CD4-positive, alpha-beta T cell treated with Interferon gamma for 1 hour (primary cell): ENCODE data around the gene PPP2R2D.
"Not testable (repeated sequence)": the region's sequence is repeated elsewhere in the genome, so short reads cannot be mapped to it uniquely, and the experiment has no call there.

Source experiments
- DNase-seq: peaks from one replicate; pipeline ENCODE4 v3.0.0-alpha.2; 2020

PPP2R2D gene

DNA sequence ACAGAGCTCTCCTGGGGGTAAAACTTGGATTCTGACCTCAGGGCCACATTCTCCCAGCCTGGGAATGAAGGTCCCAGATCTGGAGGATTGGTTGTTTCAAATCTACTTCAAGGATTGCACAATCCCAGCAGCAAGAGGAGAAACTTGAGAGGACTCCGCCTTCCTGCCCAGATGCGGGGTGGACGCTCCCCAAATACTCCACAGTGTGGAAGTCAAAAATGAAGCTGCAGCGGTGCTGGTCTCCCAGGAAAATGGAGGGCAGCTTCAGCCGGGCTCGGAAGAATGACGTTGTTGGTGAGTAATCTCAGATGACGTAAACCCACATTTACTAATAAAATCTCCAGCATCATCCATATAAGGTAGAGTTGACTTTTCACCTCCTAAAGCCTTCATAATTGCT, 31.5 kb upstream of the PPP2R2D start:
- DNase-seq: no peak

DNA sequence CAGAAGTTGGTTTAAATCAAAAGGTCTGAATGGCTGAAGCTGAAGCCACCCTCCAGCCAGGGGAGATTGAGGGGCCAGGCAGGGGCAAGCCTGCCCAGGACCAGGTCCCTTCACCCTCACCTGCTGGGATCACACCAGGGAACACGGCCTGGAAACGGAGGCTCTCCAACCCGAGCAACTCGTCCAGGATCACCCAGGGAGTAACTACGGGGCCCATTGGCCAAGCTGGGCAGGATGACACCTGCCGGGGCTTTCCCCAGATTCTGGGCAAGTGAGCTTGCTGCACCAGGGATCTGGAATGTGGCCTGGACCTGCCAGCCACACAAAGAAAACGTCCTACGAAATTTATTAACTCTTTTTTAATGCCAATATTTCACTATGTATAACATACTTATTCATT, 30.4 kb upstream of the PPP2R2D start:
- no peak for DNase-seq

DNA sequence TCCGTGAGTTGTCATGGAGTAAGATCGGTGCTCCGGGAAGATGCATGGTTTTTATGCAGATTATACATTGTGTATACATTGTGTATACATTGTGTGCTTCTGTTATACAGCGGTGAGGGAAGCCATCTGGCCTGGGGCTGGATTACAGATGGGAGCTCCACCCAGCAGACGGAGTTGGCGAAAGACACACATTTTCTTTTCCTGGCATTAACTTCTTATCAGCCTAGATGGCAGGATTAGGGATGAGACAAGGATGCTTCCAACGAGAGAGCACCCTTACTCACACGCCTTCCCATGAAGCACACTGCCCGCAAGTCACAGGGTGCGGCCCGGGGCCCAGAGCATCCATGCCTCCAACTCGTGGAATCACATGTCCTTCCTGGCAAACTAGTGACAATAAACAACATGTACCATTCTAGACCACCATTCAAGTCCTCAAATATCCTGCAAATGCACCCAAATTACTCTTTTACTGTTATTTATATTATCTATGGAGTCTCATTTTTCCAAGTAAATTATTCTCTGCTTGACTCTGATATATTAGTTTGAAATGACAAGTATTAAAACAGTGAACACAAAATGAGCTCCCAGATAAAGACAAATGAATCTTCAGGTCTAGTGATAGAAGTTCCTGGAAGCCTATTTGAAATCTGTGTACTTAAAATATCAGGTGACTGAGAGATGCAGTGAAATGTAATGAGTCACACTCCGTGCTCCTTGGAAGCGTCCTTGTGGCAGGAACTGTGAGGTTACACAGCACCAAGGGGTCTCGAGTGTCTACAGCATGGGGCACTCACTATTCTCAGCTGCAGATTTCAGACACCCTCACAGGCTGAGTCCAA, 29.8 kb upstream of the PPP2R2D start:
- DNase-seq: no peak

DNA sequence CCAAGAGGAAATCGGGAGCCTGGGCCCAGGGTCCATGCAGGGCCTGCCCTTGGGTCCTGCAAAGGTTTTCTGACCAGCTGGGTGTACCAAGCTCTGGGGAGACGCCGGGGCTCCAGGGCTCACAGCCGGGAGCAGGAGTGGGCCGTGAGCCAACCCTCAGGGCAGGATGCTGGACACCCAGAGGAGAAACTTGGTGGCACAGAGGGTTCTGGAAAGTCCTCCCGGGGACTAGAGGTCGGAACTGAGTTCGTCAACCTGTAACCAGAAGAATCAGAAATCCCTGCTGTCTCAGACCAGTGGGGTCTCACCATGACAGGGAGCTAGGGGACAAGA, 29.2 kb upstream of the PPP2R2D start:
- DNase-seq: no peak

DNA sequence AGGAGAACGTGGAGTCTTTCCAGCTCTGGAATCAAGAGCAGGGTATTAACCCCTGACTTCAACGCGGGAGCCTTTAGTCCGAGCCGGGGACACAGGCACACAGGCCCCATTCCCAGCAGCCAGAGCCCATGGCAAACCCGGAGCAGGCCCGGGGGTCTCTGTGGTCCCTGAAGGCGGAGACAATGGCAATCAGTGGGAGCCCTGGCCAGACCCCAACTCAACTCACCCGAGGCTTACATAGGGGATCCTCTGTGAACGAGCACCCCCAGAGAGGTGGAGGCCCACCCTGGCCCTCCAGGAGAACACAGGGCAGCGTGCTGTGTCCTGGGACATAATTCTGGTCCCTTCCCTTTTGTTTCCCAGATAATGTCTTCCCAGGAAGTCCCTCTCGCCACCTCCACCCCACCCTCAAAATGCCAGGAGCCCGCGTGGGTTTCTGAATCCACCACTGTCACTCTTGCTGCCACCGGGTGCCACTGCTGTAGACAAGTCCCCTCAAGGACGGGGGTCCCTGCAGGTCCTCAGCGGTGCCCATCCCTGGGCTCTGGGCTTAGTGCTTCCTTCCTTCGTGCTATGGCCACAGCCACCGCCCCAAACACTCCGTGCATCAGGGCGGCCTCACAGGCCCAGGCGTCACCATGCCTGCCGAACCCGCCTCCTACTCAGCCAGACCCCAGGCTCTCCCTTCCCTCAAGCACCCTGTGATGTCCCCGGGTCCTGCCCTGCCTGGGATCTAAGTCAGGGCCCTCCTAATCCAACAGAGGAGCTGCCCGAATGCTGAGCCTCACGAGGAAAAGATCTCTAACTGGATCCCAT, 28.6 kb upstream of the PPP2R2D start:
- DNase-seq: no peak

DNA sequence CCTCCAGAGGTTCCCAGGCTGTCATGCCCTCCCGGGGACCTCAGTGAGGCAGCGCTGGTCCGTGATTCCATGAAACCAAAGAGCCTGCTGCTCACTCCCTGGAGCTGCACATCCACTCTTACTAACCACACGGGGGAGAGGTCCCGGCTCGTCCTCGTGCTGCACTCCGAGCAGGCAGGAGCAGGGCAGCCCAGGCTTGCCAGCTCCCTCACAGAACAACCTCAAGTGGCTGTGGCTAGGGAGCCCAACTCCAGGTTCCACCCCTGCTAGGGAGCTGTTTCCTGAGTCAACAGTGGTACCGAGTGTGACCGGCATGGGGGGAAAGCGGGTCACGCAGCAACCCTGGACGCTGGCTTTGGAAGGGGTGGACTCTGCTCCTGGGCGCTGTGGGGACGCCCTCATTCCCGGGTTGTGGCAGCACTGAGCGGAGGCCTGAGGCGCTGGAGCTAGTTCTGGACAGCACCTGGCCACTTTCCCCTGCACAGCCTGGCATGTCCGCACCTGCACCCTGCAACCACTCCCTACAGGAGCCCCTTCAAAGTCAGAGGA, 27.9 kb upstream of the PPP2R2D start:
- no peak for DNase-seq

DNA sequence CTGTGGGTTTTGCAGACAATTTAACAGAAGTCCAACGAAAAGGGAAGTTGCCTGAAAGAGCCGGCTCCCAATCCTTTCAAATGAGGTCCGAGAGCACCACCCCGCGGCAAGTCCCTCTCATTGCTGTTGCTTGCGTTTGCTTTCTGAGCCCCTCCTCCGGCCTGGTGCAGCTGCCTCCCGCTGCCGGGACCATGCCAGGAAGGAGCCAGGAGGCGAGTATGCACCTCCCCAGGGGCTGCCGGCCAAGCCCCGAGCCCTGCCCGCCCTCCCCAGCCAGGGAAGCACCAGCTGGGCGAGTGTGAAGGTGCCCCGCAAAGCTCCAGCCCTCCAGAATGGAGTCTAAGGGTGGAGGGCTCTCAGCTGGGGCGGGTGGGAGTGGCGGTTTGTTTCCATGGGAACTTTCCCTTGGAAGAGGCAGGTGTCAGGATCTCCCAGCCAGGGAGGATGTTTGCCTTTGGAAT, 25.8 kb upstream of the PPP2R2D start:
- peak; percentile 60 for DNase-seq

DNA sequence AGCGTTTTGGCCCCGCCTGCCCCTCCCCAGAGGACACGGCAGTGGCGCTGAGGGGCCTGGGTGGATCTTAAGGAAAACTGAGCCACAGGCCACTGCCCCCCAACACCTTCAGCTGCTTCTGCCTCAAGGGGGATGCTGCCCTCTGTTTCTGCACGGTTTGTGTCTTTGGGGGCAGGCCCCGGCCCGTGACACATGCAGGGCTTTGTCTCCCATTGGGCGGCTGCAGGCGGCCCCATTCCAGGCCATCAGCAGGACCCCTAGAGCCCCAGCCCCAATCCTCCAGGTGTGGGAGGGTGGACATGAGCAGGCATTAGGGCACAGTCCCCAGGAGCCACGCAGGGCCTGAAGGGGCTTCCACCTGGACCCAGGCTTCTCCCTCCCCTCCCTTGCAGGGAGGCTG, 25.3 kb upstream of the PPP2R2D start:
- no peak for DNase-seq

DNA sequence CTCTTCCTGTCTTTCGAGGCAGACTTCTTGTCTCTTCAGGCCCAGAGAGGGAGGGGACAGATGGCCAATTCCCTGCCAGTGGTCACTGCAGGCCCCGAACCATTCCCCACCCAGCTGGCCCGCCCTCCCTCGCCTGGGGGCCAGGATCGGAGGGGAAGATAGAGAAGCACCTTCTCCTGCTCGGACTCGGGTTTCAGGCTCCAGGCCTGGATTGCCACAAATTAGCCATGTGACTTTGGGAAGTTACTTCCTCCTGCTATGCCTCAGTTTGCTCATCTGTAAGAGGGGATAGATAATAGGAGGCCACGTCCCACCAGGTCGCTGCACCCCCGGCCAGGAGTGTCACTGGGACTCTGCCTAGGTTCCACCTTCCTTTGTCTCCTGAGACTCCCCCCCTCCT, 24.8 kb upstream of the PPP2R2D start:
- DNase-seq: no peak

DNA sequence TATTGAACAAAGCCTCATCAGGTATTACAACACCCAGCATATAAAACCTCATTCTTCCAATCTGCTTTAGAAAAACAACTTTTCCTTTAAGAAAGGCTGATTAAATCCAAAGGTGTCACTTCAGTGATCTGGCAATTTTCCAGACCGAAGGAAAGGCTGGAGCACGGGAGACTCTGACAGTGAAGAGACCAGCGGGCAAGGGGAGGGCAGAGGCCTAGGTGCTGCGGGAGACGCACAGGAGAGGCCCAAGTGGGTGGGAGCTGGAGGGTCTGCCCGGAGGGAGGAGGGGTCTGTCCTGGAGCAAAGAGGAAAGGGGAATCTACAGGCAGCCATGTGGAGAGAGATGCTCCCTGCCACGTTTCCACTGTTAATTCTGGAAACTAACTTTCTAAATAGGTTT, 24.3 kb upstream of the PPP2R2D start:
- no peak for DNase-seq

DNA sequence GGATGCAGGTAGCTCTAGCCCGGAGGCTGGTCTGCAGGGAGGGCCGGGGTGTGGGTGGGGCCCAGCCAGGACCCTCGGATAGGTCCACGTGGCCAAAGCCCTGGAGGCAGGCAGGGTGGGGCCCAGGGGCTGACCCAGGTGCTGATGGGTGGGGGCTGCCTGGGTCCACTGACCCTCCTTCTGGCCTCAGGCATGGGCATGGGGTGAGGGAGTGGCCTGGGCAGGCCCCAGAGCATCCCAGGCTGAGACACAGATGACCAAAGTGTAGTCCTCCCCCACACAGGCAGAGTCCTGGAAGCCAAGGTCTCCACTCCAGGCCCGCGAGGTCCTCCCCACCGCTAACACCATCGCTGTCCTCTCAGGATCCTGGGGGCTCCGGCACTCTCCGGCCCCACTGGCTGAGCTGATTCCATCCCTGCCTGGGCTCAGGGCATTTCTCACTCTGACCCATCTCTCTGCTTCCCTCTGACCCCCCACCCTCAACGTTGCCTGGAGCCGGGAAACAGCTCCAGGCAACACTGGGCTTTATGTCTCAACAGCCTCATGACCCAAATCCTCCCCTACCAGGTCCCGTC, 20.7 kb upstream of the PPP2R2D start:
- no peak for DNase-seq

DNA sequence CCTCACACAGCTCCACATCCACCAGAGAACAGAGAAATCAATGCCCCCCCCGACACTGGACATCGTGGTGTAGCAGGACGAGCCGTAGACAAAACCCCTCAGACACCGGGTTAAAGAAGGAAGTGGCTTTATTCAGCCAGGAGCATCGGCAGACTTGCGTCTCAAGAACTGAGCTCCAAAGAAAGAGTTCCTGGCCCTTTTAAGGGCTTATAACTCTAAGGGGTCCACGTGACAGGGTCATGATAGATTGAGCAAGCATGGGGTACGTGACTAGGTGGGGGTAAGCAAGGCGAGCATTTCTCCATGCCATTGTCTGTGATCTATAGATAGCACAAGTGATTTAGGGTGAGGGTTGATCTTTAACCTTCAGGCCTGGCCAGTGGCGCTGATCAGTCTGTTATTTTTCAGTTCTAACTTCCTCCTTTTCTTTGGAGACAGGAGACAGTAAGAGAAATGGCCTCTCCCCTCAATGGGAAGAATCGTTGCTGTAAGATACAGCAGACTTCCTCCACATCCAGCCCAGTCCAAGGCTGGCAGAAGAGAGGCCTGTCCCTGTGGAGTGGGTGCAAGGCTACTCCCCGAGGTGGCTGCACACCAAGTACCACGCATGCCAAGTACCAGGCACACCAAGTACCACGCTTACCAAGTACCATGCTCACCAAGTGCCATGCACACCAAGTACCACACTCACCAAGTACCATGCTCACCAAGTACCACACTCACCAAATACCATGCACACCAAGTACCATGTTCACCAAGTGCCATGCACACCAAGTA, 19.5 kb upstream of the PPP2R2D start:
- DNase-seq: no peak

DNA sequence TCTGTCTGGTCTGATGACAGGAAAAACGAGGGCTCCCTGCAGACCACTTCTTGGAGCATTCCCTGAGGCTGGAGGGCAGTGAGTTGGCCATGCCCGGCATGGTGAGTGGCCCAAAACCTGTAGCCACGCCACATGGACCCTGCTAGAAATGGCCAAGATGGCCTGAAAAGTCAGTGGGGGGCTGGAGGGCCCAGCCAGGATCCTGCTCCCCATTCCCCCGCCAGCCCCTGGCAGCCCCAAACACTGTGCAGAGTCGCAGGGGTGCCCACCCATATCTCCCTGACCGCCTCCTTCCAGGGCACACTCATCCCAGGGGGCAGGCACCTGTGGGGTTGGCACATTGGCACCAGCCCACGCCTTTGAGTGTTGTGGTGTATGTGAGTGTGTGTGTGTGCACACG, 18.7 kb upstream of the PPP2R2D start:
- DNase-seq: no peak

DNA sequence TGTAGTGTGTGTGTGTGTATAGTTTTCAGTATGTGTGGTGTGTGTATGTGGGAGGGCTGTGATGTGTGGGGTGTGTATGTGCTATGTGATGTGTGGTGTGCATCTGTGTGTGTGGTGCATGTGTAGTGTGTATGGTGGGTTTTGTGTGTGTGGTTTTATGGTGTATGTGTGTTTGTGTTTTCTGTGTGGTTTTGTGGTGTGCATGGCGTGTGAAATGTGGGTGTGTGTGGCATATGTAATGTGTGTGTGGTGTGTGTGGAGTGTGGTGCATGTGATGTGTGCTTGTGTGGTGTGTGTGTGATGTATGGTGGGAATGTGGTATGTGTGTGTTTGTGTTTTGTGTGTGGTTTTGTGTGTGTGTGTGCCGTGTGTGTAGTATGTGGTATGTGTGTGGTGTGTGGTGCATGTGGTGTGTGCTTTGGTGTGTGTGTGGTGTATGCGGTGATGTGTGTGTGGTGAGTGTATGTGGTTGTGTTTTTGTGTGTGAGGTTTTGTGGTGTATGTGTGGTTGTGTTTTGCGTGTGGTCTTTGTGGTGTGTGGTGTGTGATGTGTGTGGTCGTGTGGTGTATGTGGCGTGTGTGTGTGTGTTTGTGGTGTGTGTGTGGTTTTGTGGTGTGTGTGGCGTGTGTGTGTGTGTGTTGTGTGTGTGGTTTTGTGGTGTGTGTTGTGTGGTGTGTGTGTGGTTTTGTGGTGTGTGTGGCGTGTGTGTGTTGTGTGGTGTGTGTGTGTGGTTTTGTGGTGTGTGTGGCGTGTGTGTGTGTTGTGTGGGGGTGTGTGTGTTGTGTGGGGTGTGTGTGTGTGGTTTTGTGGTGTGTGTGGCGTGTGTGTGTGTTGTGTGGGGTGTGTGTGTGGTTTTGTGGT, 18.0 kb upstream of the PPP2R2D start:
- DNase-seq: no peak

DNA sequence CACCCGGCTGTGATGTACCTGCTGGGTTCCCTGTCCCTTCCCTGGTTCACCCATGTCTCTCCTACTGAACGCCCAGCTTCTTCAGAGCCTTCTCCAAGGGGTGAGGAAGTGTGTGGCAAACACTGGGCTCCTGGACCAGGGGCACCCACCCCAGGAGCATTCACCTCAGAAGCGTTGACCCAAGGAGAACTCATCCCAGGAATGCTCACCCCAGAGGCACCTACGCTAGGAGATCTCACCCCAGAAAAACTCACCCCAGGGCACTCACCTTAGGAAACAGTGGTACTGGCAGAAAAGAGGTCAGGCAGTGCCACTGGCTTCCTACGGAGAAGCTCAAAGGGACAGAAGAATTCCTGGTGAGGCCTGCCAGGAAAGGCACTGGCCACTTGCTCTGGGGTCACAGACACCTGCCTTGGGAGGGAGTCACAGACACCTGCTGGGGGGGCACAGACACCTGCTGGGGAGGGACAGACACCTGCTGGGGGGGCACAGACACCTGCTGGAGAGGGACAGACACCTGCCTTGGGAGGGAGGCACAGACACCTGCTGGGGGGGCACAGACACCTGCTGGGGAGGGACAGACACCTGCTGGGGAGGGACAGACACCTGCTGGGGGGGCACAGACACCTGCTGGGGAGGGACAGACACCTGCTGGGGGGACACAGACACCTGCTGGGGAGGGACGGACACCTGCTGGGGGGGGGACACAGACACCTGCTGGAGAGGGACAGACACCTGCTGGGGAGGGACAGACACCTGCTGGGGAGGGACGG, 17.0 kb upstream of the PPP2R2D start:
- DNase-seq: not testable (repeated sequence)

DNA sequence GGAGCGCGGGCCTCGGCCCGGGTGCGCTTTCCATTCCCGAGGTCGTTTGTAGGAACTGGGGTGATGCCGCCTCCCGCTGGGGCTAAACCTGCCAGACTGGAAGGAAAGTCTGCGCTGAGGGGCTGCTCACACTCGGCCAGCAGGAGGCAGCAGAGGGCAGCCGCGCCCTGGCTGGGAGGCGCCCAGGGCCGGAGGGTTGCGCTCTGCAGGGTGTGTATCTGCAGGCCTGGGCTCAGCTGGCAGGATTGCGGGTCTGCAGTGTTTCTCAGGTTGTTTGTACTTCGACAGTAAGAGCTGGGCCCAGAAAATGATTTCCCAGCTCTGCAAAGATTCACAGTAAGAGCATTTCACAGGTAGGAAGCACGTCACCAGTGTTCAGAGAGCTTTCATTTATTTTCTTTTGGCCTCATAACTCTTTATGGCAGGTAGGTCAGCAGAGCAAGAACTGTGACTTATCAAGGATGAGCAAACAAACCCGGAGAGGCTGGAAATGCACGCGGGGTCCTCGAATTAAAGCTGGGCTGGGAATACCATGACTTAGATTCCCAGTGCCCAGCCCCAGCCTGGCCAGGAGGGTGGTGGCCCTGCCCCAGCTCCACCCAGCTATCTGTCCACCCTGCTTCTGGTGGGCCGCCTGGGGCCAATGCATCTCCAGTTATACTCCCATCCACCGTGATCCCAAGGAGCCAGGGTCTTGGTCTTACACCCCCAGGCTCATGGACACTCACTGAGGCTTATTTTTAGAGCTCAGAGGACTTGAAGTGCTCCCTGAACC, 15.2 kb upstream of the PPP2R2D start:
- DNase-seq: peak; percentile 69

DNA sequence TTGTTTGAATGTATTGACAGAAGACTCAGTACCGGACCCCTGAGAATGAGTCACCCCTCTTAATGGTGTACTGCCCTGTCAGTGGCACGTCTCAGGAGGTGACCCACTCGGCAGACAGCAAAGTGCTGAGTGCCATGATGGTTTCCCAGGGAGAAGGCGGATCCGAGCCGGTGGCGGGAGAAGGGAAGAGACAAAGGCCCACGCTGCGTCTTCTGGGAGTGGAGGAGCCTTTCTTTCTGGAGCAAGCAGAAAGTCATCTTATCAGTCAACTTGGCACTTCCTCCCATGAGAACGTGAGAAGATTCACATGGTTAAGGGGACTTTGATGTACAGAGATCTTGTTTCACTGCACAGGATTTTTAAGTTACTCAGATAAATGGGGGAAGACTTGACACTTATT, 14.6 kb upstream of the PPP2R2D start:
- no peak for DNase-seq

DNA sequence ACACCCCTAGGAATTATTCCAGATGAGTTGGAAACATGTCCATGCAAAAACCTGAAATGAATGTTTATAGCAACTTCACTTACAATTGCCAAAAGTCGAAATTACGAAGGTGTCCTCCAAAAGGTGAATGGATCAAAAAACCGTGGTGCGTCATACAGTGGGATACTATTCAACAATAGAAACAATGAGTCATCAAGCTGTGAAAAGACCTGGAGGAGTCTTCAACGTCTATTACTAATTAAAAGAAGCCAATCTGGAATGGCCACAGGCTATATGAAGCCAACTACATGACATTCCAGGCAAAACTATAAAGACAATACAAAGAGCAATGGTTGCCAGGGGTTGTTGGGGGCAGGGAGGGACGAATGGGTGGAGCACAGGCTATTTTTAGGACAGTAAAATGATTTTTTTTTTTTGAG, 12.6 kb upstream of the PPP2R2D start:
- DNase-seq: no peak

DNA sequence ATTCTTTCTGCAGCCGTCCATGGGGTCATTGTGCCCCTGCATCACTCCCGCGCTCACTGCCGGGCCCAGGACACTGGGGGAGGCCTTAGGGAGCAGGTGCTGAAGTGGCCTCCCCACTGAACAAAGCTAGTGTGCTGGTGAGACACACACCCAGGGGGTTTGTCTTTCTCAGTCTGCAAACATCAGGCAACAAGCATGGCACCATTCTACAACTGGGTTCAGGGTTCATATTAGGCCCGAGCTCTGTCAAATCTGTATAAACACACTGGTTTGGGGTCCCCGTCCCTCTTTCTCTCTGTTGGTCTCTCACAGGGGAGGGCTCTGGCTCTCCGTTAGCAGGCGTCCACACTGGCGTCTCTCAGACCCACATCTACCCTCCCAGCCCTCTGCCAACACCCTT, 11.1 kb upstream of the PPP2R2D start:
- no peak for DNase-seq
